Hepatocyte (in vitro differentiated cells): ENCODE measurements around the gene IL15RA. TPM values are rescaled to one million over a fixed set of nuclear protein-coding genes. Genes with fewer than 3 reads are reported as not detected.
"Not testable (repeated sequence)": the region's sequence is repeated elsewhere in the genome, so short reads cannot be mapped to it uniquely, and the experiment has no call there.

ENCODE experiments used
- DNase-seq: peaks from one replicate; pipeline ENCODE4 v3.0.0-alpha.2; 2016; ENCODE audit warnings: low spot score
- H2AFZ ChIP-seq: fragments of 200-600 bp; sonication (generic); 2 replicates; pipeline ENCODE4 v1.6.0; 2016; ENCODE audit warnings: antibody characterized with exemption, mild to moderate bottlenecking
- H3K27ac ChIP-seq: fragments of 200-600 bp; sonication (generic); 2 replicates; pipeline ENCODE4 v1.5.1; 2016; ENCODE audit warnings: mild to moderate bottlenecking
- H3K27me3 ChIP-seq: fragments of 200-600 bp; sonication (generic); 2 replicates; pipeline ENCODE4 v1.6.1; 2016
- H3K36me3 ChIP-seq: fragments of 200-600 bp; sonication (generic); replicated peaks from 2 replicates; pipeline ENCODE4 v1.5.1; 2016; ENCODE audit warnings: low read depth; ENCODE audit not compliant: insufficient read depth
- H3K4me1 ChIP-seq: fragments of 200-600 bp; sonication (generic); 2 replicates; pipeline ENCODE4 v1.5.1; 2016; ENCODE audit warnings: mild to moderate bottlenecking, moderate library complexity; ENCODE audit not compliant: insufficient read depth
- H3K4me2 ChIP-seq: fragments of 200-600 bp; sonication (generic); 2 replicates; pipeline ENCODE4 v1.6.0; 2016
- H3K4me3 ChIP-seq: fragments of 200-600 bp; sonication (generic); 2 replicates; pipeline ENCODE4 v1.5.1; 2016; ENCODE audit warnings: mild to moderate bottlenecking
- H3K79me2 ChIP-seq: fragments of 200-600 bp; sonication (generic); 2 replicates; pipeline ENCODE4 v1.6.0; 2017; ENCODE audit warnings: mild to moderate bottlenecking
- H3K9me2 ChIP-seq: fragments of 200-600 bp; sonication (generic); replicated peaks from 2 replicates; pipeline ENCODE4 v1.6.0; 2017; ENCODE audit warnings: mild to moderate bottlenecking; ENCODE audit not compliant: insufficient read depth
- H3K9me3 ChIP-seq: fragments of 200-600 bp; sonication (generic); 2 replicates; pipeline ENCODE4 v1.5.1; 2016; ENCODE audit warnings: low read depth, mild to moderate bottlenecking
- H4K20me1 ChIP-seq: fragments of 200-600 bp; sonication (generic); 2 replicates; pipeline ENCODE4 v1.6.0; 2016; ENCODE audit warnings: mild to moderate bottlenecking; ENCODE audit not compliant: insufficient read depth, poor library complexity, severe bottlenecking
- EZH2 ChIP-seq: fragments of 200-600 bp; sonication (generic); IDR thresholded peaks from 2 replicates; pipeline ENCODE4 v1.6.1; 2016; ENCODE audit warnings: antibody characterized with exemption, mild to moderate bottlenecking, borderline replicate concordance
- EZH2phosphoT487 ChIP-seq: fragments of 200-600 bp; sonication (generic); IDR thresholded peaks from one replicate; pipeline ENCODE4 v1.6.1; 2018; ENCODE audit warnings: antibody characterized with exemption, mild to moderate bottlenecking, low read depth, moderate library complexity; ENCODE audit not compliant: unreplicated experiment, severe bottlenecking
- WGBS: methylation state at CpG from one replicate; pipeline ENCODE4 v1.1.6; 2016; ENCODE audit warnings: low lambda C conversion rate; ENCODE audit errors: missing lambda C conversion rate; 5-methylcytosine and 5-hydroxymethylcytosine counted together
- polyA plus RNA-seq: library from polyadenylated mRNA; unstranded; fragments of >200 nt; fragmentation: Nextera tagmentation; extraction: Ambion mirVana; gene quantifications from 2 replicates; pipeline ENCODE4 v1.2.1, GENCODE V29; 2016
- total RNA-seq: library from RNA; depleted of rRNA; stranded (reverse); fragments of >200 nt; gene quantifications from 2 replicates; pipeline ENCODE4 v1.2.3, GENCODE V29; 2014
- TF ChIP-seq, protein P1 (sequence below): fragments of 200-600 bp; sonication (generic); IDR thresholded peaks from 2 replicates; pipeline ENCODE4 v1.5.1; 2016; ENCODE audit warnings: antibody characterized with exemption, mild to moderate bottlenecking; ENCODE audit not compliant: poor library complexity

Gene IL15RA
- total and polyA plus RNA-seq, 2 experiments from 2014 or later: 2.4 to 3.8 TPM

DNA sequence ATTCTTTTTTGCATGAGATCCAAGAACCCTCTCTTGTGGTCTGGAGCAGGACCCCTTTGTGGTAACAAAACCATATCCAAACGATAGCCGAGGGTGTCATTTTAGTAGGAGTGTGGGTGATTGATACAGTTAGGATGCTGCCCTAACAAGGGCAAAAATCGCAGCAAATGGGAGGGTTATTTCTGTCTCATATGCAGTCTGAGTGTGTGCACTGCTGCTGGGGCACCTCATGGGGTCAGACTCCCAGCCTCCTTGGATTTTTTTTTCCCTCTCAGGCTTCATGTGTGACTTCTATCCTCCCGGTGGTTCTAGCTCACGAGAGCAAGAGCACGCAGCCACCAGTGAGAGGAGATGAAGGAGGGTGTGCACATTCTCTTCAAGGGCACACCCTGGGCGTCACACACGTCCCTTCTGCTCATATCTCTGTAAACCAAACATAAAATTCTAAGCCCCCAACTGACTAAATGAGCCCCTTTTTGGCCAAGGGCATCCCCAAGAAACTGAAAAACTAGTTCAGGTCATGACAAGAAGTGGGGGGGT is 28.6 kb upstream of the IL15RA start:
- Histone ChIP-seq H2AFZ (no peak overlapping the region), H3K4me2 (no peak overlapping the region), H3K79me2 (no peaks in the 10 kb centered on the region), H3K4me1 (no peaks in the 10 kb centered on the region), H3K27ac (no peak overlapping the region), H3K9me2 (no peaks in the 10 kb centered on the region), H3K27me3 (no peaks in the 10 kb centered on the region), H3K9me3 (no peaks in the 10 kb centered on the region), H4K20me1 (no peaks in the 10 kb centered on the region), H3K36me3 (no peaks in the 10 kb centered on the region), H3K4me3 (no peak overlapping the region)
- DNase-seq: no peak
- no peak for TF ChIP-seq EZH2phosphoT487
- no peak for TF ChIP-seq EZH2
- TF ChIP-seq, protein P1, sequence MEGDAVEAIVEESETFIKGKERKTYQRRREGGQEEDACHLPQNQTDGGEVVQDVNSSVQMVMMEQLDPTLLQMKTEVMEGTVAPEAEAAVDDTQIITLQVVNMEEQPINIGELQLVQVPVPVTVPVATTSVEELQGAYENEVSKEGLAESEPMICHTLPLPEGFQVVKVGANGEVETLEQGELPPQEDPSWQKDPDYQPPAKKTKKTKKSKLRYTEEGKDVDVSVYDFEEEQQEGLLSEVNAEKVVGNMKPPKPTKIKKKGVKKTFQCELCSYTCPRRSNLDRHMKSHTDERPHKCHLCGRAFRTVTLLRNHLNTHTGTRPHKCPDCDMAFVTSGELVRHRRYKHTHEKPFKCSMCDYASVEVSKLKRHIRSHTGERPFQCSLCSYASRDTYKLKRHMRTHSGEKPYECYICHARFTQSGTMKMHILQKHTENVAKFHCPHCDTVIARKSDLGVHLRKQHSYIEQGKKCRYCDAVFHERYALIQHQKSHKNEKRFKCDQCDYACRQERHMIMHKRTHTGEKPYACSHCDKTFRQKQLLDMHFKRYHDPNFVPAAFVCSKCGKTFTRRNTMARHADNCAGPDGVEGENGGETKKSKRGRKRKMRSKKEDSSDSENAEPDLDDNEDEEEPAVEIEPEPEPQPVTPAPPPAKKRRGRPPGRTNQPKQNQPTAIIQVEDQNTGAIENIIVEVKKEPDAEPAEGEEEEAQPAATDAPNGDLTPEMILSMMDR: no peak
- 85% methylated on average over 8 of the region's 8 CpGs for WGBS

DNA sequence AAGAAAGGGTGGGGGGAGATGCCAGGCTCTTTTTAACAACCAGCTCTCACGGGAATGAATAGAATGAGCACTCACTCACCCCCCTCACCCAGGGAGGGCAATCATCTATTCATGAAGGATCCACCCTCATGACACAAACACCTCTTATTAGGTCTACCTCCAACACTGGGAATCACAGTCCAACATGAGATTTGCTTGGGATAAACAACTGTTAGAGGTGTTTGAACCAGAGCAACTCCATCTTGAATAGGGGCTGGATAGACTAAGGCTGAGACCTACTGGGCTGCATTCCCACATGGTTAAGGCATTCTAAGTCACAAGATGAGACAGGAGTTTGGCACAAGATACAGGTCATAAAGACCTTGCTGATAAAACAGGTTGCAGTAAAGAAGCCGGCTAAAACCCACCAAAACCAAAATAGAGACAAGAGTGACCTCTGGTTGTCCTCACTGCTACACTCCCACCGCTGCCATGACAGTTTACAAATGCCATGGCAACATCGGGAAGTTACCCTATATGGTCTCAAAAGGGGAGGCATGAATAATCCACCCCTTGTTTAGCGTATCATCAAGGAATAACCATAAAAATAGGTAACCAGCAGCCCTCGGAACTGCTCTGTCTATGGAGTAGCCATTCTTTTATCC is 27.9 kb upstream of the IL15RA start:
- DNase-seq, H2AFZ ChIP-seq, H3K79me2 ChIP-seq, H3K4me1 ChIP-seq, H3K9me3 ChIP-seq, H3K4me2 ChIP-seq, H4K20me1 ChIP-seq, H3K27me3 ChIP-seq, H3K9me2 ChIP-seq, H3K27ac ChIP-seq, H3K4me3 ChIP-seq, H3K36me3 ChIP-seq: not testable (repeated sequence)
- WGBS: 78% methylated on average over 6 of the region's 6 CpGs

DNA sequence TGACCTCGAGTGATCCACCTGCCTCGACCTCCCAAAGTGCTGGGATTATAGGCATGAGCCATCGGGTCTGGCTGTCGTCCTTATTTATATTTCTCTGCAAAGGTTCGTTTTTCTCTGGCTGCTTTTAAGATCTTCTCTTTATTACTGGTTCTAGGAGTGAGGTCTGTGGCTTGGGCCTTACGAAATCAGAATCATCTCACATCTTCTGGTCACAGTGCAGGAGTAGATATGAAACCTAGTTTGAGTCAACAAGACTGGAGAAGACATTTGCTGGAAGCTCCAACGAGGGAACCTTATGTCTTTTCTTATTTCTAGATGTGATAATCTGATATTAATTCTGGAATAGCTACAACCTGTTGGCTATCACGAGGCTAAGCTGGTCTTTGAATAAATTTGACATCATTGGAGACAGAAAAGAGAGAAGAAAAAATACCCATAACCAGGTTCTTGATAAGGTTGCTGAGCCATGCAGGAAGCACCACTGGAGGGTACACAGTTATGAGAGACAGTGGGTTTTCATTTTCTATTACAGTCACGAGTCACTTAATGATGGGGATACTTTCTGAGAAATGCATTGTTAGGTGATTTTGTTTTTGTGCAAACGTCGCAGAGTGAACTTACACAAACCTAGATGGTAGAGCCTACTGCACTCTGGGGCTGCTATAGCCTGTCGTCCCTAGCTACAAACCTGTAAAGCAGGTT is 25.6 kb upstream of the IL15RA start:
- WGBS: 74% methylated on average over 12 of the region's 12 CpGs

More for the DNA sequence above, 25.6 kb upstream of the IL15RA start:
- DNase-seq: no peak
- Histone ChIP-seq H3K4me2 (no peak overlapping the region), H3K9me2 (no peaks in the 10 kb centered on the region), H3K27ac (no peak overlapping the region), H3K27me3 (no peaks in the 10 kb centered on the region), H3K4me3 (no peak overlapping the region), H3K9me3 (no peaks in the 10 kb centered on the region), H4K20me1 (no peaks in the 10 kb centered on the region), H3K36me3 (no peaks in the 10 kb centered on the region), H2AFZ (no peak overlapping the region), H3K4me1 (no peaks in the 10 kb centered on the region), H3K79me2 (no peaks in the 10 kb centered on the region)
- TF ChIP-seq EZH2: no peak
- TF ChIP-seq EZH2phosphoT487: no peak
- TF ChIP-seq, protein P1: no peak
